ENCODE data around the gene PKN2. TPM values are rescaled to one million over a fixed set of nuclear protein-coding genes. Genes with fewer than 3 reads are reported as not detected.

The PKN2 gene
- total RNA-seq, 1 experiment from 2014 or later: 32.5 TPM

DNA sequence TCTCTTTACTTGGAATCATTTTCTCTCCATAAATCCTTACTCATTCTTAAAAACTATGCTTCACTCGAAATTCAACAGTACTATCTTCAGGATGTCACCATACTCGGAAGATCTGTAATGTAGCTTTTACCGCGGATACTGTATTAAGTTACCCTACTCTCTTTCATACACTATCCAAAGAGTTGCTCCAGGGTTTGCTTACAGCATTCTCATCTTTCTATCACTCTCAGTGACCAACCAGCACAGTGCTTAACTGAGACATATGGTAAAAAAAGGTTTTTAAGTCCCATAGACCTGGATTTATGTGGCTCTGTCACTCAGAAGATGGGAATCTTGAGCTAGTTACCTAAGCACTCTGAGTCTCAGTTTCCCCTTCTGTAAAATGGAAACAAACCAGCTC, 191.5 kb downstream of the PKN2 start:
- Histone ChIP-seq H3K4me2 (ENCODE audit: insufficient read depth, insufficient read length, low read length) (no peak overlapping the region), H3K23me2 (ENCODE audit: insufficient read length, low read depth, low read length, poor library complexity, severe bottlenecking) (no peaks in the 10 kb centered on the region), H2BK12ac (ENCODE audit: insufficient read length, low read depth, low read length) (no peak overlapping the region), H2BK15ac (ENCODE audit: low read depth, low read length) (no peak overlapping the region), H2AK5ac (ENCODE audit: insufficient read length, low read length) (no peak overlapping the region), H3K4ac (ENCODE audit: low read depth, low read length) (no peak overlapping the region), H3K79me1 (ENCODE audit: insufficient read depth, low read depth, low read length, poor library complexity, severe bottlenecking) (no peaks in the 10 kb centered on the region), H2BK5ac (ENCODE audit: insufficient read length, low read length) (no peak overlapping the region), H3K27me3 (ENCODE audit: insufficient read depth, low read length) (no peaks in the 10 kb centered on the region), H4K20me1 (ENCODE audit: control insufficient read depth, insufficient read depth, insufficient read length) (no peaks in the 10 kb centered on the region), H3K18ac (ENCODE audit: insufficient read length, low read depth, low read length) (no peak overlapping the region), H3K9me3 (ENCODE audit: control insufficient read depth, low read depth, low read length) (no peaks in the 10 kb centered on the region), H3K23ac (ENCODE audit: insufficient read length, low read depth, low read length) (no peak overlapping the region), H3K9ac (ENCODE audit: extremely low read depth, insufficient read length, low read length) (no peak overlapping the region), H3K4me1 (ENCODE audit: insufficient read depth, low read length) (no peaks in the 10 kb centered on the region), H3K14ac (ENCODE audit: insufficient read depth, low read length) (no peak overlapping the region), H3T11ph (ENCODE audit: low read length) (no peak overlapping the region), H2AFZ (ENCODE audit: low read length) (no peak overlapping the region), H4K5ac (ENCODE audit: insufficient read length, low read depth, low read length) (no peak overlapping the region), H3K79me2 (ENCODE audit: insufficient read depth, low read length) (no peaks in the 10 kb centered on the region), H4K91ac (ENCODE audit: insufficient read length, low read depth, low read length) (no peak overlapping the region), H3K27ac (ENCODE audit: insufficient read length, low read depth, low read length) (no peak overlapping the region), H4K8ac (replicated peaks; ENCODE audit: insufficient read length, low read depth, low read length) (no peak overlapping the region), H3K56ac (ENCODE audit: insufficient read length, low read depth, low read length) (no peak overlapping the region), H2BK120ac (ENCODE audit: low read depth, low read length, poor library complexity, severe bottlenecking) (no peak overlapping the region), H2BK20ac (ENCODE audit: low read depth, low read length, poor library complexity, severe bottlenecking) (no peak overlapping the region)
- WGBS (ENCODE audit: extremely low coverage, insufficient read length, low lambda C conversion rate): 100% methylated on average over 1 of the region's 4 CpGs
- Mint-ChIP-seq H3K4me3 (no peak overlapping the region), H3K36me3 (ENCODE audit: insufficient read depth in 1 of 3, low read depth in 3 of 3) (peaks cover 0 to 2% (median 0%) of the 10 kb centered on the region in 3 experiments; a peak in 2 of 7 replicates), H3K4me1 (no peaks in the 10 kb centered on the region), H3K9me3 (no peaks in the 10 kb centered on the region), H3K27ac (no peak overlapping the region), H3K27me3 (ENCODE audit: low read depth) (no peaks in the 10 kb centered on the region)
- no peak for TF ChIP-seq CTCF (conservative IDR thresholded peaks at IDR 0.05)
- no peak for DNase-seq
